Inferior parietal cortex (tissue), 1 donor: ENCODE data around the gene MRAS.

Experiments
- DNase-seq: peaks from one replicate; pipeline ENCODE4 v3.0.0-alpha.2; 2016; ENCODE audit errors: extremely low spot score

The MRAS gene

GRCh38 chr3:138347960-138348753 is at the start of gene MRAS:
MRAS (plus strand) TSS chr3:138348579; CDS start chr3:138372884, 24,305 bp downstream.
- peak; percentile 65 for DNase-seq

GRCh38 chr3:138300647-138301046 is 47.7 kb upstream of the MRAS start:
- DNase-seq, result peak; percentile 64

GRCh38 chr3:138303474-138303873 is 44.9 kb upstream of the MRAS start:
- DNase-seq, result peak; percentile 58

GRCh38 chr3:138307899-138308298 is 40.5 kb upstream of the MRAS start:
- no peak for DNase-seq

- DNase-seq, result no peak
These were observed 39.6 kb upstream of the MRAS start for GRCh38 chr3:138308783-138309182.

GRCh38 chr3:138310494-138310893 is 37.9 kb upstream of the MRAS start:
- no peak for DNase-seq

- no peak for DNase-seq
These were observed 33.6 kb upstream of the MRAS start for GRCh38 chr3:138314751-138315150.

- DNase-seq, result no peak
These were observed 30.7 kb upstream of the MRAS start for GRCh38 chr3:138317687-138318086.

GRCh38 chr3:138323971-138324370 is 24.4 kb upstream of the MRAS start:
- no peak for DNase-seq

- DNase-seq, result no peak
These were observed 22.4 kb upstream of the MRAS start for GRCh38 chr3:138325990-138326389.

GRCh38 chr3:138326866-138327595 is 21.3 kb upstream of the MRAS start:
- DNase-seq, result no peak

- no peak for DNase-seq
These were observed 20.5 kb upstream of the MRAS start for GRCh38 chr3:138327831-138328230.

GRCh38 chr3:138328341-138328740 is 20.0 kb upstream of the MRAS start:
- peak; percentile 30 for DNase-seq

- DNase-seq, result peak; percentile 80
These were observed 19.0 kb upstream of the MRAS start, which contains the start of gene NME9 for GRCh38 chr3:138329127-138329983. NME9 (minus strand) TSS chr3:138329851; CDS start chr3:138329335, 516 bp downstream.

GRCh38 chr3:138329984-138330293 is 18.4 kb upstream of the MRAS start:
- no peak for DNase-seq

GRCh38 chr3:138331143-138331894 is 17.1 kb upstream of the MRAS start:
- peak; percentile 47 for DNase-seq

- peak; percentile 75 for DNase-seq
These were observed 15.8 kb upstream of the MRAS start for GRCh38 chr3:138332472-138333073.

GRCh38 chr3:138334608-138335007 is 13.8 kb upstream of the MRAS start:
- DNase-seq, result no peak

- DNase-seq, result no peak
These were observed 11.9 kb upstream of the MRAS start for GRCh38 chr3:138336454-138336999.

- DNase-seq, result no peak
These were observed 10.1 kb upstream of the MRAS start for GRCh38 chr3:138338244-138338643.

- DNase-seq, result no peak
These were observed 9.6 kb upstream of the MRAS start for GRCh38 chr3:138338811-138339210.
